Fibroblast of villous mesenchyme (primary cell): ENCODE results near the gene AP1M1. TPM values are rescaled to one million over a fixed set of nuclear protein-coding genes. Genes with fewer than 3 reads are reported as not detected.

Experiments
- DNase-seq: peaks from one replicate; pipeline ENCODE4 v3.0.0-alpha.2; 2010; ENCODE audit warnings: low read depth
- H3K4me3 ChIP-seq: 2 replicates; pipeline ENCODE4 v1.5.1; 2011; ENCODE audit warnings: low read depth, mild to moderate bottlenecking, low read length
- CTCF ChIP-seq: IDR thresholded peaks from 2 replicates; pipeline ENCODE4 v1.5.1; 2012; ENCODE audit warnings: low read depth, mild to moderate bottlenecking, low read length; ENCODE audit not compliant: insufficient read depth
- total RNA-seq: library from RNA; depleted of rRNA; stranded (reverse); fragments of >200 nt; gene quantifications from 2 replicates; pipeline ENCODE4 v1.2.3, GENCODE V29; 2012

AP1M1 gene
- 60.6 and 78.6 TPM in 2 replicates for total RNA-seq

- no peak for TF ChIP-seq CTCF
- peak within 1 kb of the TSS; percentile 98 for H3K4me3 ChIP-seq
- DNase-seq: peak; percentile 97
Measured at GRCh38 chr19:16197622-16198369, at the start of gene AP1M1. AP1M1 (plus strand) TSS chr19:16197911; CDS start chr19:16198027, 116 bp downstream.

- no peak for TF ChIP-seq CTCF
- no peak overlapping the region for H3K4me3 ChIP-seq
- DNase-seq: no peak
Measured at GRCh38 chr19:16148443-16149229, 49.1 kb upstream of the AP1M1 start.

GRCh38 chr19:16153582-16154336, 44.0 kb upstream of the AP1M1 start:
- TF ChIP-seq CTCF: no peak
- H3K4me3 ChIP-seq: no peak overlapping the region
- no peak for DNase-seq

GRCh38 chr19:16154557-16154956, 43.2 kb upstream of the AP1M1 start:
- no peak for DNase-seq
- no peak overlapping the region for H3K4me3 ChIP-seq
- no peak for TF ChIP-seq CTCF

GRCh38 chr19:16155128-16155527, 42.6 kb upstream of the AP1M1 start:
- no peak for DNase-seq
- H3K4me3 ChIP-seq: no peak overlapping the region
- no peak for TF ChIP-seq CTCF

- no peak for TF ChIP-seq CTCF
- no peak overlapping the region for H3K4me3 ChIP-seq
- no peak for DNase-seq
Measured at GRCh38 chr19:16156904-16157303, 40.8 kb upstream of the AP1M1 start.
